GM12878 (cell line): ENCODE measurements around the gene NOD1.

Source experiments
- GATAD2B ChIP-seq: fragments of 450-650 bp; conservative IDR thresholded peaks from 2 replicates; pipeline ENCODE4 v1.6.1; 2017; ENCODE audit warnings: low read depth, mild to moderate bottlenecking, moderate library complexity
- RCOR1 ChIP-seq: conservative IDR thresholded peaks from 2 replicates; pipeline ENCODE4 v1.6.1; 2012; ENCODE audit warnings: low read depth, low read length, improper control_type of control experiment
- TF ChIP-seq, protein P1 (sequence below): IDR thresholded peaks from 2 replicates; pipeline ENCODE4 v1.6.1; 2011; ENCODE audit warnings: low read depth, mild to moderate bottlenecking, low read length, moderate library complexity, borderline replicate concordance; ENCODE audit errors: extremely low read depth
- TF ChIP-seq, protein P2 (sequence below), 3 experiments: IDR thresholded peaks in 2 of 3; conservative IDR thresholded peaks in 1 of 3; 2 replicates each; pipeline ENCODE4 v1.5.1; 2011; ENCODE audit warnings: low read depth in 3 of 3, low read length in 3 of 3, mild to moderate bottlenecking in 3 of 3, control low read depth in 2 of 3, moderate library complexity in 2 of 3, inconsistent platforms in 1 of 3, mixed read lengths in 1 of 3; ENCODE audit not compliant: control insufficient read depth in 2 of 3, insufficient read depth in 1 of 3; ENCODE audit errors: extremely low read depth in 1 of 3

DNA sequence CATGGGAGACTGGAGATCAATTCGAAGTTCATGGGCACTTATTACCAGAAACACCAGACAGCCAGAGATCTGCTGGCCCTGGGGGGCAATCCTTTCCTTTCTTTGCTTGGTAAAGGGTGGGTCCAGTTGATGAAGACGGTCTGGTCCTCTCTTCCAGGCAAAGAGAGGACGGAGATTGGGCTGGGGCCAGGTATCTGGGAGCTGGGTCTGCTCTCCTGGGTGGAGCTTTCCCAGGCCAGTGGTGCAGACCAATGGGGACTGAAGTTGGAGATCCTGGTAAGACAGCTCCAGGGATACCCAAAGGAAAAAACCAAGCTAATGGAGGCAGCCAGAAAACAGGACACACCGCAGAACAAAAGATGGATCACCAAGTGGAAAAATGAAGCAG is 18.3 kb downstream of the NOD1 start:
- TF ChIP-seq, protein P1, sequence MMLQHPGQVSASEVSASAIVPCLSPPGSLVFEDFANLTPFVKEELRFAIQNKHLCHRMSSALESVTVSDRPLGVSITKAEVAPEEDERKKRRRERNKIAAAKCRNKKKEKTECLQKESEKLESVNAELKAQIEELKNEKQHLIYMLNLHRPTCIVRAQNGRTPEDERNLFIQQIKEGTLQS, result no peak
- TF ChIP-seq, protein P2, sequence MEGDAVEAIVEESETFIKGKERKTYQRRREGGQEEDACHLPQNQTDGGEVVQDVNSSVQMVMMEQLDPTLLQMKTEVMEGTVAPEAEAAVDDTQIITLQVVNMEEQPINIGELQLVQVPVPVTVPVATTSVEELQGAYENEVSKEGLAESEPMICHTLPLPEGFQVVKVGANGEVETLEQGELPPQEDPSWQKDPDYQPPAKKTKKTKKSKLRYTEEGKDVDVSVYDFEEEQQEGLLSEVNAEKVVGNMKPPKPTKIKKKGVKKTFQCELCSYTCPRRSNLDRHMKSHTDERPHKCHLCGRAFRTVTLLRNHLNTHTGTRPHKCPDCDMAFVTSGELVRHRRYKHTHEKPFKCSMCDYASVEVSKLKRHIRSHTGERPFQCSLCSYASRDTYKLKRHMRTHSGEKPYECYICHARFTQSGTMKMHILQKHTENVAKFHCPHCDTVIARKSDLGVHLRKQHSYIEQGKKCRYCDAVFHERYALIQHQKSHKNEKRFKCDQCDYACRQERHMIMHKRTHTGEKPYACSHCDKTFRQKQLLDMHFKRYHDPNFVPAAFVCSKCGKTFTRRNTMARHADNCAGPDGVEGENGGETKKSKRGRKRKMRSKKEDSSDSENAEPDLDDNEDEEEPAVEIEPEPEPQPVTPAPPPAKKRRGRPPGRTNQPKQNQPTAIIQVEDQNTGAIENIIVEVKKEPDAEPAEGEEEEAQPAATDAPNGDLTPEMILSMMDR (IDR thresholded peaks at IDR 0.05 in 2 of 3, conservative IDR thresholded peaks at IDR 0.05 in 1 of 3; ENCODE audit: control insufficient read depth in 2 of 3, extremely low read depth in 1 of 3, insufficient read depth in 1 of 3, low read depth in 3 of 3, low read length in 3 of 3), result no peak
- no peak for TF ChIP-seq RCOR1
- no peak for TF ChIP-seq GATAD2B
